HG03354 (cell line): Measurements from ENCODE around the gene SPSB2.

Experiments
- ATAC-seq: cut with Tn5 transposase; IDR thresholded peaks from one replicate; pipeline ENCODE4 v1.9.1; 2021; ENCODE audit warnings: mild to moderate bottlenecking; ENCODE audit not compliant: unreplicated experiment, poor library complexity, severe bottlenecking

The SPSB2 gene

DNA sequence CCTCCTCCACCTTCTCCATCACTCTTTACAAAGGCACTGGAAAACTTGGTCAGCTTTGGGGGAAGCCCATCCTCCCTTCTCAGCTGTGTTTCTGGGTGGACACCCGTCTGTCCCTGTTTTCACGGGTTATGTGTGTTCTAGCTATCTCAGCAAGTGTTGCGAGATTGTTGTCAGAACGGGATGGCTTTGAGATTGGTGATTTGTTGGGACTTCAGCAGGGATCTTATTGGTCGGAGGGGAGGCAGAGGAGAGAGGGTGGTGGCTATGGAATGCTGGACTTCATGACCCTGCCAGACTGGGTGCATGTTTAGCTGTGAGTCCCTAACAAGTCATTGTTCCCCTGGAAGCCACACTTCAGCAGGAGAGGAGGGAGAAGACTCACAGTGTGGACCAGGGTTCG, 19.1 kb downstream of the SPSB2 start:
- ATAC-seq = no peak

DNA sequence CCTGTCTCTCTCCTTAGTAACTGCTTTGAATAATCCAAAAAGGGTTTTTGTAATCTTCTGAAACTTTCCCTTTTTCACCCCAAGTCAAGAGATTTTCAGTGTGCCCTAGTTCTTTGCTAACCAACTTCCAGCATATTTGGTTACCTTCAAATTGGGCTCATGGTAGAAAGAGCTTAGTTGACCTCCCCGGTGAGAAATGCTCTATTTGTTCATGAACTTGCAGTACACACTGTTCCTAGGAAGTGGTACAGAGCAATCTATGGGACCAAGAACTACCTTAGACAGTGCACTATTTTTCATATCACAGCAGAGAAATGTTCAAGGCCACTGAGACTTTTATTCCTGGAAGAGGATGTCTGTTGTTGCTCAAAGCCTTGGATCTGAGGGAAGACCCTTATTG, 19.5 kb downstream of the SPSB2 start:
- no peak for ATAC-seq

DNA sequence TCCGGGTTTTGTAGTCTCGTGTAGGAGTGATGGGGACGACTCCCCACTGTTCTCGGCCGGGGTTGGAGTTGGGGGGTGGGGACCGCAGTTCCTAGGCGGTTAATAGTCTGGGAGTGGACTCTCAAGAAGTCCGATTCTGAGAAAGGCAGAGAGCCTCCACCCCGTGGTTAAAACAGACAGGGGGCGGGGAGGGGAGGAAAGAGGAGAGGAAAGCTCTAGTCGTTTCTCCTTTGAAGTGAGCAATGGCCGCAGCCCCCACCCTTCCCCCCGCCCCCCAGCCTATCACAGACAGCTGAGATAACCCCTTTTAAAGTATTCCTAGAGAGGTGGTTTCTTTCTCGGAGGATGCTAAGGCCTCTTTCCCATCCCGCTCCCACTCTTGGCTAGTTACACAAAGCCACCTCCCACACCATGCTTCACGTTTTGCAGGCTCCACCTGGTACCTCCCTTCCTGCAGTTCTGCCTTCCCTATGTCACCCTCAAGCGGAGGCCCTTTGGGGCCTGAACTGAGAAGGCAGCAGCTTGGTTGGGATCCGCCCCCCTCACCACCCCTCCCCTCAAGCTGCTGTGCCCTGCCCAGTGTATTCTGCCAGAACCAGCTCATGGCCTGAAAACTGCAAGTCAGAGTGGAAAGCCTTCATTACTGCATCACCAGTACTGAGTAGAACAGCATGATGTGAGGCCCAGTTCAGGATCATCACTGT, 20.3 kb downstream of the SPSB2 start:
- ATAC-seq = no peak

DNA sequence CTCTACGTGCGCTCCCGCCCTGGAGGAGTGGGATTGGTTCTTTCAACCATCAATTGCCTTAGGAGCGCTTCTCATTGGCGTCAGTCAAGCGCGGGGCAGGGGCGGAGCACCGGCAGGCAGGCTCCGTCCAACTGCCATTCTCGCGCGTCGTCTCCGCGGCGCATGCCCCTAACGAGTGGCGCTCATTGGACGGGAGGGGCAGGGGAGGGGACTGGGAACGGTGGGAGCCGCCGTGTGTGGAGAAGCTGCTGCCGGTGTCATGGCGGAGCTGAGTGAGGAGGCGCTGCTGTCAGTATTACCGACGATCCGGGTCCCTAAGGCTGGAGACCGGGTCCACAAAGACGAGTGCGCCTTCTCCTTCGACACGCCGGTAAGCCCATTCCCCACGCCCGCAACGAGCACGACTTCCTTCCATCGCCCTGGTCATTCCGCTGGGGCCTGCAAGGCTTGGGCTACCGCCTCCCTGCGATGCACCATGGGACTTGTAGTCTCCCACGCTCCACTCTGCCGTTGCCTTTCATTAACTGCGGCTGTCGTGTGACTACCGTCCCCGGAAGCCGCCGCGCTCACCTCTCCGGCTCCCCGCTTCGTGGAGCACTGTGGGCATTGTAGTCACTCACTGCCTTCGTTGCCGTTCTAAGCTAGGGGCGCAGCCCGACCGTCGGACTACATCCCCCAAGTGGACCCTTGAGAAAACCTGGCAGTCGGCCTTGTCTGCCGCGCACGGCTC, 21.0 kb downstream of the SPSB2 start, which contains the start of gene USP5:
TSS of gene USP5 (plus strand) at position 230 of the 730 bp plus-strand sequence. CDS start at position 260, 30 bp downstream.
- peak; percentile 79 for ATAC-seq

DNA sequence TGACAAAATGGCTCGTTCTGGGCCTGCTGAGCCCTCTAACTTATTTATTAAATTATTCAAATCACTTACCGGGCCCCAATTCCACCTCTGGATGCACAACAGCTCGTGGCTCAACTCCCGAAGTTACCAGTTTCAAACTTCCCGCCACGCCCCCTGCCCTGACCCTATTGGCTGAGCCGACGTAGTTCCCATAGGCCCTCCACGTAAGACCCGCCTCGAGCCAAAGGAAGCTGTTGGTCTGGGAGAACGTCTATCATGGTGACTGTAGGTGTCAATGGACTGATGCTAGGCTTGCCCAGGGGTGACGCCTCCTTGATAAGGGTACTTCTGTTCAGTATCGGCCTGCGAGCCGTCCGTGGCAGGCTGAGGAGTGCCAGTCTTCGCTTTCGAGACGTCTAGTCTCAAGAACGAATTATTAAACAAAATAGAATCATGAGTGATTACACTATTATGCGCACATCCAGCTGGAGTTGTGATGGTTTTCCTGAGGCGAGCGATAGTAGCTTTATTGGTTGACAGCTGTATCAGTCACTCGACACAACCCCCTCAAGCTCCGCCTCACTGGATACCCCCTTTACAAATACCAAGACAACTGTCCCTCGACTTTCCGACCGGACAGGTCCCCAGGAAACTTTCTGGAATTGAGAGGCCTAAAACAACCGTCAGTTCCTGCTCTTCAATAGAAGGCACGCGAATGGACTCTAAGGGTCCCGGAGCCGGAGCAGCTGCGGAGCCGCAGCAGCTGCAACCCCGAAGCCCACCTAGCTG, 21.8 kb downstream of the SPSB2 start, which contains the start of gene CDCA3:
TSS of gene CDCA3 (minus strand) at position 134 of the 768 bp plus-strand sequence. CDS start 334 bp downstream, outside the sequence.
- ATAC-seq = peak; percentile 62

DNA sequence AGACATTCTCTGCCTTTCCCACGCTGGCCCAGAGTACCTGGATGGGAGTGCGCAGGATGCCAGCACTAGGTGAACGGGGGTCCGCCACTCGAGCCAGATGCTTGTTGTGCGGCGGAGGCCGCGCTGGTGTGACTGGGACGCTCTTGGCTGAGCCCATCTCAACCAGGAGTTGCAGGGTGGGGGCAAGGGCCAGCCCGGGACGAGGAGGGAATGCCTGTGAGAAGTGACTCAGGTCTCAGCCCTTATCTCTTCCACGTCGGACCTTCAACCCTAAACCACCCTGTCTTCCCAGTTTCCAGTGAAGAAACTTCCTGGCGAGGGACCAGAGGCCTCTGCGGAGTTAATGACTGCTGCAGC, 22.3 kb downstream of the SPSB2 start:
- ATAC-seq = no peak

DNA sequence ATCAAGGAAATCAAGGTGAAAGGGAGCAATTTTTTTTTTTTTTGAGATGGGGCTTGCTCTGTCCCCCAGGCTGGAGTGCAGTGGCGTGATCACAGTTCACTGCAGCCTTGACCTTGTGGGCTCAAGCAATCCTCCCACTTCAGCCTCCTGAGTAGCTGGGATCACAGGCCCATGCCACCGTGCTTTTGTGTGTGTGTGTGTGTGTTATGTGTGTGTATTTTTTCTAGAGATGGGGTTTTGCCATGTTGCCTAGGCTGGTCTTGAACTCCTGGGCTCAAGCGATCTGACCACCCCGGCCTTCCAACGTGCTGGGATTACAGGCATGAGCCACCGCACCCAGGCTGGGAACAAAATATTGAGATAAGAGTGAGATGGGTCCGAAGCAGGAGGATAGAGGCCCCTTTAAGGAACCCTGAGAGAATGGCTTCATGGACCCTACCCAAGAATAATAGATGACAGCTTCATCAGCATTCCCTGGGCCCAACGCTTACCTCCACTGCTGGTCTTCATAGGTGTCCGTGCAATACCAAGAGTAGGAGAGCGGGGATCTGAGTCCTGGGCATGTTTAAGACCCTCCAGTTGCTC, 23.0 kb downstream of the SPSB2 start:
- no peak for ATAC-seq

DNA sequence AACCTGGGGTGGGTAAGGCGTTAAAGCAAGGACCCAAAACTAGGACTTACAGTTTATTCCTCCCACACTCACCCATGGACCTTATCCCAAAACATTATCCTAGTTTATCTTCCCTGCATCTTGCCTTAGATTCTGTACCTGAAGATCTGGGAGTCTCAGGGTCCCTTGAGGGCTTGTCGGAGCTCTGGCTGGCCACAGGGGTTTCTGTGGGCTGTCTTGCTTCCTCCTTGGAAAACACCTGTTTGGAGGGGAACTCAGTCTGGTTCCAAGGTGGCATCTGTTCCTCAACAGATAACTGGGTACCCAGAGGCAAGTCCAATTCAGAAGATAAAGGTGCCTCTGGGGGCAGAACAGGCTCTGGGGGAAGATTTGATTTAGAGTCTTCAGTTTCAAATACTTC, 23.7 kb downstream of the SPSB2 start:
- ATAC-seq = no peak

DNA sequence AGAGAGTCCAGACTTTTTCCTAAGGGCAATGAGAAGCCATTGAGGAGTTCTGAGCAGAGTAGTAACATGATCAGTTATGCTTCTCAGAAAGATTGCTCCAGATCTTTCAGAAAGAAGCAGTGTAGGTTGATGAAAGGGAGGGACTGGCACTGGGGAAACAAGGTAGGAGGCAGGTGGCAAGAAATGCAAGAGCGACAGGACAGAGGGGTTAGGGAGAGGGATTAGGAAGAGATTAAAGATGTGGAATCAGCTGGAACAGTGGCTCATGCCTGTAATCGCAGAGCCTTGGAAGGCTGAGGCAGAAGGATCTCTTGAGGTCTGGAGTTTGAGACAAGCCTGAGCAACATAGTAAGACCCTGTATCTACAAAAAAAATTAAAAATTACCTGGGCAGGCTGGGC, 25.4 kb downstream of the SPSB2 start:
- ATAC-seq = no peak

DNA sequence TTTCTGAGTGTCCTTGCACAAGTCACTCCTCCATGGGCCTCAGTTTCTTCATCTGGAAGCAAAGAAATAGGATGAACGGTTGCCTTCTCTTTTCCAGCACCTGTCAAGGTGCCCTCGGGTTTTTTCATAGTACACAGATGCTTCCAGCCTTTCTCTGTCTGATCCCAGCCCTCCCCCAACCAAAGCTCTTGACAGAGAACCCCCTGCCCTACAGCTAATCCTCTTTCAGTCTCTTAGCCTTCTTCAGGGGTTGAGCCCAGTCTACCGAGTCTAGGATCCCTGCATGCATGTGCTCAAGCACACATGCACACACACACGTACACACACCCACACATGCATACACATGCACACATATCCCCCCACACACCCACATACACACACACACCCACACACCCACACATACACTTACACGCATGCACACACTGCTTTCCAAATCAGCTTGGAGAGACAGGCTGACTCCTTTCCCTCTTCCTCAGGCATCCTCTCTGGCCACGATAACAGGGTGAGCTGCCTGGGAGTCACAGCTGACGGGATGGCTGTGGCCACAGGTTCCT, 26.7 kb downstream of the SPSB2 start:
- ATAC-seq = no peak

DNA sequence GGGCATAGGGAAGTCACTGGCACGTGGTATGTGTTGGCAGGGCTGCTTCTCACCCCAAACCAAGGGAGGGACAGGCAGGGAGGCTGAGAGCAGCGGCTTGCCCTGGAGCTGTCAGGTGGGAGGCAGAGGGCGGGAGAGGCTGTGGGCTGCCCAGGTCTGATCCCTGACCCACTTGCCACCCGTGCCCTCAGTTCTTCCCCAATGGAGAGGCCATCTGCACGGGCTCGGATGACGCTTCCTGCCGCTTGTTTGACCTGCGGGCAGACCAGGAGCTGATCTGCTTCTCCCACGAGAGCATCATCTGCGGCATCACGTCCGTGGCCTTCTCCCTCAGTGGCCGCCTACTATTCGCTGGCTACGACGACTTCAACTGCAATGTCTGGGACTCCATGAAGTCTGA, 27.7 kb downstream of the SPSB2 start:
- ATAC-seq = no peak

DNA sequence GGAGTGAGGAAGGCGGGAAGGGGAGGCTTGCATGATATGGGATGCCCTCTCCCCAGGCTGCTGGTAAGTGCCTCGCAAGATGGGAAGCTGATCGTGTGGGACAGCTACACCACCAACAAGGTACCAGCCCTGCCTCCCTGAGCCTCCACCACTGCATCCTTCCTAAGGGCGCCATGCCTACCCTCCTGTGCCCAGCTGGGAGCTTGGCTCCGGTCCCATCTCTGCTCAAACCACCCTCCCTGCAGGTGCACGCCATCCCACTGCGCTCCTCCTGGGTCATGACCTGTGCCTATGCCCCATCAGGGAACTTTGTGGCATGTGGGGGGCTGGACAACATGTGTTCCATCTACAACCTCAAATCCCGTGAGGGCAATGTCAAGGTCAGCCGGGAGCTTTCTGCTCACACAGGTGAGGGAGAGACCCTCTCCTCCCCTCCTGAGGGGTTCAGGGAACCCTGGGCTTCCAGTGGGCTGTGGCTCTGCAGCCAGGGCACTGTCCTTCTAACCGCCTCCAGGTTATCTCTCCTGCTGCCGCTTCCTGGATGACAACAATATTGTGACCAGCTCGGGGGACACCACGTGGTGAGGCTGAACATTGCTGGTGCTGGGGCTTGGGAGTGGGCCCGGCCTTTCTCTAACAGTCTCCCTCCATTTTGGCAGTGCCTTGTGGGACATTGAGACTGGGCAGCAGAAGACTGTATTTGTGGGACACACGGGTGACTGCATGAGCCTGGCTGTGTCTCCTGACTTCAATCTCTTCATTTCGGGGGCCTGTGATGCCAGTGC, 29.8 kb downstream of the SPSB2 start:
- ATAC-seq = no peak

DNA sequence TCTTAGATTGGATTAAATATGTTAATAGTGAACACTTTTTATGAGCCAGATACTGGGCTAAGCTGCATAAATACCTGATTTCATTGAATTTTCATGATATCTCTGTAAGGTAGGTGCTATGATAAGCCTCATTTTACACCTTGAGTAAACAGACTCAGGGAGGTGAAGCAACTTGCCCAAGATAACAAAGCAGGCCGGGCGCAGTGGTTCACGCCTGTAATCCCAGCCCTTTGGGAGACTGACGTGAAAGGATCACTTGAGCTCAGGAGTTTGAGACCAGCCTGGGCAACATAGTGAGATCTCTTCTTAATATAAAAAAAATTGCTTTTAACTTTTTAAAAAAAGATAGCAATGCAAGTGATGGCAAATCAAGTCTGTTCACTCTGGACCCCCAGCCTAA, 31.0 kb downstream of the SPSB2 start:
- ATAC-seq = no peak

DNA sequence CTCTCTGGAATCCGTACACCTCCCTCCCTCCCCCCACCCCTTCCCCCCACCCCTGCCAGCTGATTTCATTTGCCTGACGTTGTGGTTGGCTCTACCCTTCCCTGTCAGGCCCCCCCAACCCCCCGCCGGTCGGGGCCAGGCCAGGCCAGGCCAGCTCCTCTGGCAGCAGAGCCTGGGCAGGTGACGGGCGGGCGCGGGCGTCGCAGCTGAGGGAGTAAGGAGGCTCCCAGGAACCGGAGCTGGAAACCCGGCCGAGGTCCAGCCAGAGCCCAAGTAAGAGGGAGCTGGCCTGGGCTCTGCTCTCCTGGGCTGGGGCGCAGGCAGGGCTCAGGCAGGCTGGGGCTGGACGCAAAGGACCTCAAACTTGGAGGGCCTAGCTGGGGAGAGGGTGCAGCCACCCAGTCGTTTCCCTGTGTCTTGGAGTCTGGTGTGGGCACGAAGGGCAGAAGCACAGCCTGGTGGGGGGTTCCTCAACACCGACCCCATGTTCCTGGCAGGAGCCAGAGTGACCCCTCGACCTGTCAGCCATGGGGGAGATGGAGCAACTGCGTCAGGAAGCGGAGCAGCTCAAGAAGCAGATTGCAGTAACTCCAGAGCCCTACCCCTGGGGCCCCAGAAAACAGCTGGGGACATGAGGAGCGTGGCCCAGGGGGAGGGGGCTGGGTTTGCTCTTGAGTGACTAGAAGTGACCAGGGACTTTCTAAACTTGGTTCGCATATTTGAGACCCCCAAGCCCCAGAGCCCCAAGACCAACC, 32.2 kb downstream of the SPSB2 start, which contains the start of gene GNB3:
TSS of gene GNB3 (plus strand) at position 165 of the 755 bp plus-strand sequence. CDS start at position 528, 363 bp downstream.
- ATAC-seq = no peak

DNA sequence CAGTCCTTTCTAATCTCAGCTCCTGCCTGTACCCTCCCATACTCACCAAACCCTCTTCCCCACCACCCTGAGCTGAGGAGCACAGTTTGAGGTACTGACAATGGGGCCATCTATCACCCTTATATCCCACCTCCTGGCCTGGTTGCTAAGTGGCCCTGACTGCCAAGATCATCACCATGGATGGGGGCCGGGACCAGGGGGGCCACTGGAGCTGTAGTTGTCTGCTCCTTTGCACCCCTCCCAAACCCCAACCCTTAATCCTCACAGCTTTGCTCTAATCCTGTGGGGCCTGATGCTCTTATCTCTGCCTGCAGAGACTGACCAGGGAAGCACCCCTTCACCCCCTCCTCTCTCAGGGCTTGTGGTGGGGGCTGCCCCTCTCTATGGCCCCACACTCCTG, 32.8 kb downstream of the SPSB2 start:
- no peak for ATAC-seq

DNA sequence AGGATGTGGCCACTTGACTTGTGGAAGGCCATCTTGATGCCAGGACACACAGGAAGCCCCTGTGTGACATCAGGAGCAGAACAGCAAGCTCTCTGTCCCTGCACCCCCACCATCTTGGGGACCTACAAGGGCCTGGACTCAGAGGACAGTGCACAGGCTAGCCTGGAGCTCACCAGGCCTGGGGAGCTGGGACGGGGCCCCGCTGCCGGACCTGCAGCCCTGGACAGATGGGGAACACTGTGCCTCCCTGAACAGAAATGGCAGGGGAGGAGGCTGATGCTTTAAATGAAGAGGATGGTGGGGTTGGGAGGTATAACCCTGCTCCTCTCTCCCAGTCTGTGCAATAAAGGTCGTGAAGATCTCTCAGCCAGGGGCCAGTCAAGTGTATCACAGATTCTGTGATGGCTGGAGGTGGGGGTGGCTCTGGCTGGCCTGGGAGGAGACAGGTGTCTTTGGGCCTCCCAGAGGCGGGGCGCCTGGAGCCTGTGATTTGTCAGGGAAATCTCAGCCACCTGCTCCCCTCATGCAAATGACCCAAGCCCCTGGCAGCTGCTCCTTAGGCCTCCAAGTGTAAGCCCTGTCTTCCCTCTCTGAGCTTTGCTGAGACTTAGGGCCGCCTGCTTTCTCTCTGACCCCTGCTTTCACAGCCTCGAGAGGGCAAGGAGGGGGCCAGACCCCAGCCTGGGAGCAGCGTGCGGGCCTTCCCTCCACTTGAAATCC, 33.5 kb downstream of the SPSB2 start:
- ATAC-seq = peak; percentile 89

DNA sequence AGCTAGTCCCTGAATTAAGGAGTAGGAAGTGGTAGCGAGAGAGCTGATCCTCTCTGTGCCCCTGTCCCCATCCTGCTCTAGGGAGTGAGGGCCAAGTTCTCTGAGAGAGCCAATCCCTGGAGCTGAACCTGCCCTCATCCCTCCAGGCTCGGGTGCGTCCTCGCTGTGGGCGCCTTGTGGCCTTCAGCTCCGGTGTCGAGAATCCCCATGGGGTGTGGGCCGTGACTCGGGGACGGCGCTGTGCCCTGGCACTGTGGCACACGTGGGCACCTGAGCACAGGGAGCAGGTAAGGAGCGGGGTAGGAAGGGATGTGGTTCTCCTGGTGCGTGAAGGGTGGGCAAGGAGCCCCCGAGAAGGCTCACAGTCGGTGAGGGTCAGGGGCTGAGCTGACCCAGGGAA, 34.2 kb downstream of the SPSB2 start:
- no peak for ATAC-seq
